Erythroblast (primary cell): Measurements from ENCODE around the gene PITX3.

ENCODE experiments used
- GATA1 ChIP-seq: IDR thresholded peaks from 2 replicates; pipeline ENCODE4 v1.6.1; 2011; ENCODE audit warnings: low read depth, mild to moderate bottlenecking, control low read depth, low read length, moderate library complexity
- POLR2A ChIP-seq: IDR thresholded peaks from 2 replicates; pipeline ENCODE4 v1.6.1; 2011; ENCODE audit warnings: mild to moderate bottlenecking, low read length

GRCh38 chr10:102236006-102236405 is 5.3 kb downstream of the PITX3 start:
- TF ChIP-seq POLR2A (no peak), GATA1 (no peak)
